ENCODE results near the gene HOXA11.

The HOXA11 gene

DNA sequence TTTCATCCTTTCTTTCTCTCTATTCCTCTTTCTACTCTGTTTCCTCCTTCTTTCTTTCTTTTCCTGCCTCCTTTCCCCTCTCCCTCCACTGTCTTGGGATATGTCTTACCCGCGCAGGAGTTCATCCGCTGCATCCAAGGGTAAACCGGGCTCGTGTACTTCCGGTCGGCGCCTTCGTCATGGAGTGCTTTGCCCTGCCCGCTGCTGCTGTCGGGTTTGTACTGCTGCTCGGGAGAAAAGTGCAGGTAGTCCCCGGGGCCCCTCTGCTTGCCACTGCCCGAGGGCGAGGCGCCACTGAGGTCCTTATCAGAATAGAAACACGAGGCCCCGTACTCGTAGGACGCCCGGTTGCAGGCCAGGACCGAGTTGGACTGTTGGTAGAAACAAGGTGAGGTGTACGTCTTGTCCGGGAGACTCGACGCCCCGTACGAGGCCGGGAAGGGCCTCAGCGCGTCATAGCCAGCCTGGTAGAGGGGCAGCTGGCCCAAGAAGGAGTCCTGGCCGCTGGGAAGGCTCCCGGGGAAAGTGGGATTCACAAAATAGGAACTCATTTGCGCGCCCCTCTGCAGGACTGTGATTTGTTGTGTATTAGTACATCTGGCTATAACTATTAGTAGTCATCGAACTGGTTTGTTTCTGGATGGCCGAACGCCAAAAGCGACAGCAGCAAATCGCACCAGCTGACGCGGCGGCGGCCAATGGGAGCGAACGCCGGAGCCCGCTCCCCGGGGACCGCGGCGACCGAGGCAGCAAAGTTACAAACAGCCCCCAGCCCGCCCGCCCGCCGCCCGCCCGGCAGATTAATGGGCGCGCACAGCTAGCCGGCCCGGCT is 37.6 kb downstream of the HOXA11 start, which contains the start of gene HOXA6:
Gene HOXA6 (minus strand): TSS at position 576 of the 832 bp plus-strand sequence. CDS start 25 bp downstream, at position 551.
- ATAC-seq, result no peak
- DNase-seq, result no peak

DNA sequence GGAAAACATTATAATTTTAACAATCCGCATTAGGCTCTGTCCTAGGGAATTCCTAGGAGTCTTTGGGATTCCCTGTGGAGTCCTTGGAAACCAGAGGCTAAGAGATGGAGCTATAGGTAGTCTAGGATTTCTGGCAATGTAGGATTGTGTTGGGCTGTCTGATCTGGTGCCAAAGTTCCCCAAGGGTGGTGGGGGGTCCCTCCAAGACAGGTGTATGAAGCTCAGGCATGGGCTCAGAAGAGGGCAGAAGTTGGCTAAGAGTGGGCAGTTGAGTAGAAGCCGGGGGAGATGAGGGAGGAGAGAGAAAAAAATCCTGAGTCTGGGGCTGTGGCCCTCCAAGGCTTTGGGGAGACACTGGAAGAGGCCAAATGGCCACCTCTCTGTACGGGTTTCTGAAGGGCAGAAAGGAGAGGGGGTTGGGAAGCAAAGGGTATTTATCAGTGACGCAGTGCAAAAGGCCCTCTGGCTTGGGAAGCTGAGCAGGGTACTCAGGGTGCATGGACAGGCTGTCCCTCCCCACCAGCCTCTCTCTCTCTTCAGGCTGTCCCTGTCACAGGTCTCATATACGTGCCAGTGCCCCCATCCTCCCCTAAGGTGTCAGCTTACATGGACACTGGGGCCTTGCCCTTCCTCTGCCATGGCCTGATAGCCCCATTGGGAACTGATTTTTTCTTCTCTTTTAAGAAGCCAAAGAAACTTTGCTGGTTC is 38.4 kb downstream of the HOXA11 start:
- ATAC-seq, result no peak
- DNase-seq, result no peak

DNA sequence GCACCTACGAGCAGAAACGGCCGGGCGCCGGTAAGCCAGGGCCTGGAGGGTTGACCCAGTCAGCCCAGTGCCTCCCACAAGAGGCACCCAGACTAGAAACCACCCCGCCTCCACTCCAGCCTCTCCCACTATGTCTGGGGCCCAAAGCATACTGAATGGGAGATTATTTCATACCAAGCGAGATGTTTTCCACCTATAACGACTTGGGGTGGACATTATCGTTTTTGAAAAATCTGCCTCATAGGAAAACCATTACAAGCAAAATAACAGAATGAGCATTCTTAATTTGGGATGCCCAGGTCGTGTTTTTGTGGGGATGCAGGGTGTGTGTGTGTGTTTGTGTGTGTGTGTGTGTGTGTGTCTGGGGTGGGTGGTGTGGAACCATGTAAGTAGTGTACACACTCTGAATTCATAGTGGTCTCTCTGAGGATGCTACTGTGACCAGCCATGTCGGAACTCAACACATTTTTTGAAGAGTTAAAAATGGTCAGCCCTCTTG is 39.1 kb downstream of the HOXA11 start:
- ATAC-seq, result no peak
- DNase-seq, result no peak

DNA sequence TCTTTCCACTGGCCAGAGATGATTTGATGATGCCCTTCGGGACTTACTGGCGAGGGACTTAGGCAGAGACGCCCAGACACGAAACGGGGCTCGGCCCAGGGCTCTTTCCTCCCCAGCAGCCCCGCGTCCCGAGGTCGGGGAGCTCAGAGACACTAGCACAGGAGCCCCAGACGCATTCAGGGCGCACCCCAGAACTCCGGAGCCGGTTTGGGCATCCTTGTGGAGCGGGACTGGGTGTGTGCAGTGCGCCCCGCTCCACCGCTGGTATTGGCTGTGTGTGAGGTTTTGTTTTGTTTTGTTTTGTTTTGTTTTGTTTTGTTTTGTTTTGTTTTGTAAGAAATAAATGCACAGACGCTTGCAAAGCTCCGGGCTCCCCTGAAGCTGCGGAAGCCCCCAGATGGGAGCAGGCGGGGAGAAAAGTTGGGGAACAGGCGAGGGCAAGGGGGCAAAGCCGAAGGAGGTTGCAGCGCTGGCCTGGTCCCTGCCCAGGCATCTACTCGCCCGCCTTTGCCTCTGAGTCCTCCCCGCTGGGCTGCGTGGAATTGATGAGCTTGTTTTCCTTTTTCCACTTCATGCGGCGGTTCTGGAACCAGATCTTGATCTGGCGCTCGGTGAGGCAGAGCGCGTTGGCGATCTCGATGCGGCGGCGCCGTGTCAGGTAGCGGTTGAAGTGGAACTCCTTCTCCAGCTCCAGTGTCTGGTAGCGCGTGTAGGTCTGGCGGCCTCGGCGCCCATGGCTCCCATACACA is 39.7 kb downstream of the HOXA11 start:
- DNase-seq (no peak), ATAC-seq (no peak)

DNA sequence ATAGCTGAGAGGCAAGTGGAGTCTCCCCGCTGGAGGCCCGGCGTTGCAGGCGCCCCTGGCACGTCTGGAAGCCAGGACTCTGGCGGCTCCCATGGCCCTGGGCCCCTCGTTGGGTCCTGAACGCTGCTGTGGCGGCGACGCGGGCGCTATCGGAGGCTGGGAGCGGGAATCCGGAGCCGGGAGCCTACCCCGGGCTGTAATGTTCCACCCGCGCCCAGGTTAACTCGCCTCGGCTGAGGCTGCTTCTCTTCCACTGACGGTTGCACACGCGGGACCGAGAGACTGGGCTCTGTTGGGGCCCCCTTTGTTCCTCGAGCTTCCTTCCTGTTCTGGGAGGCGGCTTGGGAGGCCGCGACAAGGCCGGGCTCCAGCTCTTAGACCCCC is 40.3 kb downstream of the HOXA11 start:
- DNase-seq, result no peak

DNA sequence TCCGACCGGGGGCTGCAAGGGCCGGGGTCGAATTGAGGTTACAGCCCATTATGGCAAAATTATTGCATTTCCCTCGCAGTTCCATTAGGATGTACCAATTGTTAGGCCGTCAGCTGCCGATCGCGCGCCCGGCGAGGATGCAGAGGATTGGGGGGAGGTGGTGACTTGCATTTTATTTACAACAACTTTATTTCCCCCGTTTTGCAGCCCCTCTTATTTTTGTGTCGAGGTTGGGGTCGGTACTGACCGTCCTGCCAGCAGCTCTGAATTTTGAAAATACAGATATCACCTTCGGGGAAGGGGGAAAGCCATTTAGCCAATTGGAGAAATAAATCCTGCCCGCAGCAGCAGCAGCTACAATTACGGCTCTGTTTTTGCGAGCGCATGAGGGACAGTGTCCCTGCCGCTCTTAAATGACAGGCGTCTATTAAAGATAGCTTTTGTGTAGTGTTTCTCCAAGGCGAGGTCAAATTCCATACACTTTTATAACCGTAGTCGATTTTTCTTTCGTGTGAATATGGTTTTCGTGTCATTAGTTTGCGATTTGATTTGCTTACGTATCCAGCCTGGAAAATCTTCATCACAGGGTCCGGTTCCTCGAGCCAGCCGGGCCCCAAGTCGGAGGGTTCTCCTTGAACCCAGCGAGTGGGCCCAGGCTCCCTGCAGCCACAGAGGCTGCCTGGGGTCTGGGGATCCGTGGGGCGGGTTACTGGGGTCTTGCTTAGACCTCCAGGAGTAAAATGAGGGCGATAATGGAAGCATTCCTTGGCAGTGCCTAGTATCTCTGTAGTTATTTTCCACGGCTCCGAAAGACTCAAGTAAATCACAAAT is 40.9 kb downstream of the HOXA11 start:
- DNase-seq (no peak), ATAC-seq (no peak)

More for the DNA sequence above, 40.3 kb downstream of the HOXA11 start:
- no peak for ATAC-seq

DNA sequence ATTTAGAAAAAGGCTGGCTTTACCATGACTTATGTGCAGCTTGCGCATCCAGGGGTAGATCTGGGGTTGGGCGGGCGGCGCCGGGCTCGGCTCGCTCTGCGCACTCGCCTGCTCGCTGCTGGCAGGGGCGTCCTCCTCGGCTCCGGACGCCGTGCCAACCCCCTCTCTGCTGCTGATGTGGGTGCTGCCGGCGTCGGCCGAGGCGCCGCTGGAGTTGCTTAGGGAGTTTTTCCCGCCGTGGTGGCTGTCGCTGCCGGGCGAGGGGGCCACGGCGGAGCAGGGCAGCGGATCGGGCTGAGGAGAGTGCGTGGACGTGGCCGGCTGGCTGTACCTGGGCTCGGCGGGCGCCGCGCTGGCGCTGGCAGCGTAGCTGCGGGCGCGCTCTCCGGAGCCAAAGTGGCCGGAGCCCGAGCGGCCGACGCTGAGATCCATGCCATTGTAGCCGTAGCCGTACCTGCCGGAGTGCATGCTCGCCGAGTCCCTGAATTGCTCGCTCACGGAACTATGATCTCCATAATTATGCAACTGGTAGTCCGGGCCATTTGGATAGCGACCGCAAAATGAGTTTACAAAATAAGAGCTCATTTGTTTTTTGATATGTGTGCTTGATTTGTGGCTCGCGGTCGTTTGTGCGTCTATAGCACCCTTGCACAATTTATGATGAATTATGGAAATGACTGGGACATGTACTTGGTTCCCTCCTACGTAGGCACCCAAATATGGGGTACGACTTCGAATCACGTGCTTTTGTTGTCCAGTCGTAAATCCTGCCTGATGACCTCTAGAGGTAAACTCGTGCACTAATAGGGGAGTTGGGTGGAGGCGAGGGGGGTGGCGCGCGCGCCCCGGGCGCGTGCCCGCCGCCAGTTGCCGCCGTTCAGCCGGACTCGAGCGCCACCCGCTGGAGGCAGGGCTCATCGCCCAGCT is 41.7 kb downstream of the HOXA11 start, which contains the start of gene HOXA5:
Gene HOXA5 (minus strand): TSS at position 659 of the 927 bp plus-strand sequence. CDS start 74 bp downstream, at position 585.
- ATAC-seq, result no peak
- DNase-seq, result no peak

DNA sequence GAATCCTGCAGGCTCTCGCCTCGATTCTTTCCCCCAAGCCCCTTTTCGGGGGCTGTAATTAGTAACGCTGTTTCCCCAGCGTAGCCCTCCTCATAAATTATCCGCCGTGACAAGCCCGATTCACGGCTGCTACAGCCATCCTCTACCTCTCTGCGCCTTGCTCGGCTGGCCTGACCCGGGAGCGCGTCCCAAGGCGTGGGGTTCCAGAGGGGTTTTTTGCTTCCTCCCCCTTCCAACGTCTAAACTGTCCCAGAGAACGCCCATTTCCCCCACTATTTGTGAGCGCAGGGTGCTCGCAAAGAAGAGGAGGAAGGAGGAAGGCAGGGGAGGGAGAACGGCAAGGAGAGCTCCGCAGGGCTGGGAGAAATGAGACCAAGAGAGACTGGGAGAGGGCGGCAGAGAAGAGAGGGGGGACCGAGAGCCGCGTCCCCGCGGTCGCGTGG is 42.4 kb downstream of the HOXA11 start:
- DNase-seq, result no peak

DNA sequence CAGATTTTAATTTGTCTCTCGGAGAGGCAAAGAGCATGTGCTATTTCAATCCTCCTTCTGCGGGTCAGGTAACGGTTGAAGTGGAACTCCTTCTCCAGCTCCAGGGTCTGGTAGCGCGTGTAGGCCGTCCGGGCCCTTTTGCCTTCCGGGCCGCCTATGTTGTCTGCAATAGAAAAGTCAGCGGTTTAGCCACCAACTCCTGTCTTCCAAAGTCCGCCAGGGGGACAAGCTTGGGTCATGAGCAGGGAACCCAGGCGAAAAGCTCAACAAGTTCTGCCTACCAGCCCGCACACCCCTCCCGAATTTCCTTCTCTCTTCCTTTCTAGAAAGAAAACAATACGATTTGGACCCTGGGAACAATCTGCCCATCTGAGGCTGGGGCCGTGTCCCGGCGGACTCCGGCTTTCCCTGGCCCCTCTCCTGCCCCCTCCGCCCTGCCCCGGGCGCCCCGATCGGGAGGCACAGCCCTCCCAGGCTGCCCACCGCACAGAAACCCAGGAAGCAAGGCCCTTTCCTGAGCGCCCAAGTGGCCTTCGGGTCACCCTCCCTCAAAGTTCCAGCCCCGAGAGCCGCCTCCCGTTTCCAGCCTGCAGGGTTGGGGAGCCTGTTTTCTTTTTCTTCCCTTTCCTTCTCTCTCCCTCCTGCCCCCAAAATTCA is 43.0 kb downstream of the HOXA11 start:
- ATAC-seq (no peak), DNase-seq (no peak)

More for the DNA sequence above, 42.4 kb downstream of the HOXA11 start:
- ATAC-seq, result no peak

DNA sequence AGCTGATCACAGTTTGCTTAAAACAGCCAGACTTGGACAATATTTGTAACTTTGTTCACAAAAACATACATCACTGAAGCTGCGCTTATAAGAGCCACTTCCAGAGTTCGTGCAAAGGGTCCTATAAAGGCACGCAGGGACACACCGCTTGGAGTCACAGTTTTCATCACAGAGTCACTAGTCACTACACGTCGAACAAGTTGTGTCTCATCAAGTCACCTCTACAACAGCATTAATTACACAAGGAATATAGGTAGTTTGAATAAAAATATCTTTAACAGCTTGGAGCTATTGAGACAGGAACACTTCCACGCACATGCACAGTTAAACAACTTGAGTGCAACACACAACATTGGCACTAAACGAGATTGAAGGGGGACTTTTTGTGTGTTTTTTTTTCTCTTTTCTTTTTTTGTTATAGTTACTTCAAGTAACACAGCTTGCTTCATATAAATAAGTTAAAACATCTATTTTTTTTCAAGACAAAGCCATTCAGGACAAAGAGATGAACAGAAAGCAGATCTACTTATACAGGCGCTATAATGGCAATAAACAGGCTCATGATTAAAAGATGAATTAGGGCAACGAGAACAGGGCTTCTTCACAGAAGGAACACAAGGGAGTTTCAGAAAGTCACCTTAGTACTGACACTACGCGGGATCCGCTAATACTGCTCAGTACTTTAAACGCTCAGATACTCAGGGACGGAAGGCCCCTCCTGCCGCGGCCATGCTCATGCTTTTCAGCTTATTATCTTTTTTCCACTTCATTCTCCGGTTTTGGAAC is 43.7 kb downstream of the HOXA11 start:
- DNase-seq (no peak), ATAC-seq (no peak)

DNA sequence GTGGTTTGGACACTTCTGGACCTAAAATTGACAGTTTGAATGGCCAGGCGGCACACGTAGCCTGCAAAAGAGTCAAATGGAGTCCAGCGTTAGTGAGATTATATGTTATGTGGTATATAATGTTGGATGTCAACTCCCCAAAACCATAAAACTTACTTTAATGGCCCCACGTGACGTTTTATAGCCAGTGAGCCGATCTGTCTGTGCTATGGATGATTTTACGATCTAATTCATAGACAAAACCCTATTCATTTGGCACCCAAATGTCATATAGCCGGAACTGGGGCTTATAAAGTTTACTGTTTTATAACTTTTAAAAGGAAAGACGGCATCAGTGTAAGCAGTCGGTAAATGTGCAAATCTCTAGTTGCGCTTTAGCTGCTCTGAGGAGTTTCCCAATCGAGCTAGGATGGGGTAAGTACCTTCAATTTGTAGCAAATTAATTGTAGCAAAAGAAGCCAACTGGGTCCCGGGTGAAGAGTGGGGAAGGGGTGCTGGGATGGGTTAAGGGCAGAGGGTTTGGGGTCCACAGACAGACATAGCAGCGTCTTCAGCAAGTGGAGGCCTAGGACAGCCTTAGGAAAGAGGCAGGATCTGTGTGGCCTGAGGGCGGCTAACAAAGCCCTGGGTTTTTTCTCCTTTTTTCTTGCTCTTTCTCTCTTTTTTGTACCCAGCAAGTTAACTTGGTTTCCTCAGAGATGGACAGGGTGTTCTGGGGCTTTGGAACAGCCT is 44.7 kb downstream of the HOXA11 start:
- no peak for DNase-seq
- ATAC-seq, result no peak

DNA sequence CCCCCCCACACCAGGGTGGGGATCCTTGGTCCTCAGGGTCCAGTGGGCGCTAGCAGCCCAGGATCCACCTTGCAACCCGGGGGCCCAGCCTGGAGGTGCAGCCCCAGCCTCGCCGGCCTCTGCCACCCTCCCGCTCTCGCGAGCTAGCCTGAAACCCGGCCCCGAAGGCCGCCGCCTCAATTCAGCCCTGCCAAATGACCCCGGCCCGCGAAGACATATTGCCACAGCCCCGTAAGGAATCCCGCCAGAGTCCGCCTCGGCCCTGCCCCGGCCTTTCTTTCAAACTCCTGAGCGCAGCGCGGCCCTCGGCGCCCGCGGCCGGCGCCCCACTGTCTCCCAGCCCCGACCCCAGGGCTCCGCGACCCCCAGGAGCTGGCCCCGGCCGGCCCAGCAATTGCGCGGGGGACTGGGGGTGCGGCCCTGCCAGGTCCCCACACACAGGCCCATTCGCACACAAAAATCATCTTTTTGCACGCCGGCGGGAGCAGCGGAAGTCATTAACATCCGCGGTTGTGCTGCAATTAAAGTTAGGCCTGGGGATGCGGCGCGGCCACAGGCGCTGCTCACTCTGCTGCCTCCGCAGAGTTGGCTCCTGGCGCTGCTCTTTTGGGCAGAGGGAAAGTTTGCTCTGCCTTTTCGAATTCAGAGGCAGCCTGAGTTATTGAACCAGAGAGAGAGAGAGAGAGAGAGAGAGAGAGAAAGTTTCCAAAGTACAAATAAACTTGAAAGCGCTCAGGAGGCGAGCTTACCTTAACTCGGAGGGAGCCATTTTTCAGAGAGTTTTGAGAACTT is 45.5 kb downstream of the HOXA11 start:
- ATAC-seq, result no peak
- no peak for DNase-seq

DNA sequence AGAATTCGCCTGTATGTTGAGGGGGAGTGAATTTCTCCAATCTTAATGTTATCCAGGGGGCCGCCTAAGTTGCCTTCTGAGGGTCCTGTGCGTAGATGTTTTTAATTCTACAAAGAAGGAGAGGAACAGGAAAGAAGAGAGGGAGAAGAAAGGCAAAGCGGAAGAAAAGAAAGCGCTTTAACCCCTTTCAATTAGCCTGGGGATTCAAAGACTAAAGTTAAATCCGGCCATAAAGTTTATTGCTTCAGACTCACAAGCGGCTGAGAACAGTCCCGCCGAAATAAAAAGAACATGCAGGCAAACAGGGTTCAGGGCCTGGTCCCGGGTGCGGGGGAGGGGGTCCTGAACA is 46.1 kb downstream of the HOXA11 start:
- ATAC-seq, result no peak

DNA sequence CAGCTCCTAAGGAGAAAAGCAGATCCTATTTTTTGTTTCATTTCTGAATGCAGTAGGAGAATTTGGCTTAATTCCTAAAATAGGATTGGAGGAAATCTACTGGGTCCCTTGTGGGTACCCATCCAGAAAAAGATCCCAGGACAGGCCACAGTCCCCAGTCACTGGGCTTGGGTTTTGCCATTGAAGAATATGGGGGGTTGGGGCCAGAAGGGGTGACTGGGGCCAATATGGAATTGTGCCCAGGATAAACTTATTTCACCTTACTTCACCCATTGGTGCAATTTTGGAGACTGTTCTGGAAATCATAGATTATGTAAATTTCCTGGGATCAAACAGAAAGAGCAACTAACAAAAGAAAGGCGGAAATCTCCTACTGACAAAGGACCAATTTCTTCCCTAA is 46.6 kb downstream of the HOXA11 start:
- ATAC-seq (no peak), DNase-seq (no peak)

More for the DNA sequence above, 46.1 kb downstream of the HOXA11 start:
- DNase-seq, result no peak

DNA sequence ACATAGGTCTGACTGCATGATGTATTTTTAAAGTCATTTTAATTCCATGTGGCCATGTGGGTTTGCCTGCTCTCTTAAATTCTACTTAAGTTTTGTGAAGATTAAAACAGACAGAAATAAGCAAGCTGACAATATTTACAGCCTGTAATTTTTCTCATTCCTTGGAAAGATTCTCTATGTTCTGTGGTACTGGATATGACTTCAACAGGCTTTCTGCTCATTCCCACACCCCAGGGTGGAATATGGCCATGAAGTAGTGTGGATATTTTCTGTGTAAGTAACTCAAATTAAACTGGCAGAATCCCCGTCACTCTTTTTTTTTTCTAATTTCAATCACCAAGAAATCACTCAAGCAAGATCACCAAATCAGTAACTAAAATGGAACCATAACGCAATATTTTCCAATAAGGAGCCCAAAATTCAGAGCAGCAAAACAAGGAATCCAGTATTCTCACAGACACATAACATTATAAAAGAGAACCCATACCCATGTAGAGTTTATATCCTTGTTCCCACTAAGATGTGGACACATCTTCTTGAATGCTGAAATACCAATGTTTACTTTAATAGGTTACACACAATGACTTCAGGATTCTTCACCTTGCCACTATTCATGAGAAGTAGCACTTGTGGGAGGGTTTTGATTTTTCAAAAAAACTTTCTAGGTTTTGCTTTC is 47.3 kb downstream of the HOXA11 start:
- ATAC-seq (no peak), DNase-seq (no peak)

DNA sequence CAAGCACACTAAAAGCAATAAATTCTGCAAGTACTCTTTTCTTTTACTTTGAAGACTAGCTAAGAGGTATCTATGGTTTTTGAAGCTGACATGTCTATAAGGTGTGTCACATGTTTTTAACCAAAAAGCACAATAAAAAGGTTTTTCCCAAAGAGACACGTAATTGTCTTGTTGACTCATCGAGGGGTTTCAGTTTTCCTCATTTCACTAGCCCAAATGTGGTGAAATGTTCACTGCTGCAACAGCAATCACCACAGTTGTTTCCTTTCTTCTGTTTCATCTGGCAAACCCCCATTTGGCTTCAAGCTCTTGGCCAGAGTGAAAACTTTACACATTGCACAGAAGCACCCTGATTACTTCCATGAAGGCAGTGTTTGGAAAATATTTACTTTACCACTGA is 50.6 kb downstream of the HOXA11 start:
- ATAC-seq (peak; percentile 76), DNase-seq (no peak)
